Left renal cortex interstitium (tissue), 4 donors: ENCODE data around the gene ADORA1. TPM values are rescaled to one million over a fixed set of nuclear protein-coding genes. Genes with fewer than 3 reads are reported as not detected.

Source experiments
- DNase-seq, 4 donors: peaks; one replicate each; pipeline ENCODE4 v3.0.0-alpha.2; 2013; ENCODE audit warnings: low read depth in 4 of 4, low spot score in 2 of 4, missing footprints in 1 of 4
- polyA plus RNA-seq, 4 donors: library from polyadenylated mRNA; unstranded; fragments of 120-200 nt; gene quantifications; one replicate each; pipeline ENCODE4 v1.2.1, GENCODE V29; 2013; ENCODE audit not compliant: insufficient read length in 4 of 4

Gene ADORA1
- polyA plus RNA-seq, 4 donors = 3.7 to 8.7 (median 5.9) TPM

DNA sequence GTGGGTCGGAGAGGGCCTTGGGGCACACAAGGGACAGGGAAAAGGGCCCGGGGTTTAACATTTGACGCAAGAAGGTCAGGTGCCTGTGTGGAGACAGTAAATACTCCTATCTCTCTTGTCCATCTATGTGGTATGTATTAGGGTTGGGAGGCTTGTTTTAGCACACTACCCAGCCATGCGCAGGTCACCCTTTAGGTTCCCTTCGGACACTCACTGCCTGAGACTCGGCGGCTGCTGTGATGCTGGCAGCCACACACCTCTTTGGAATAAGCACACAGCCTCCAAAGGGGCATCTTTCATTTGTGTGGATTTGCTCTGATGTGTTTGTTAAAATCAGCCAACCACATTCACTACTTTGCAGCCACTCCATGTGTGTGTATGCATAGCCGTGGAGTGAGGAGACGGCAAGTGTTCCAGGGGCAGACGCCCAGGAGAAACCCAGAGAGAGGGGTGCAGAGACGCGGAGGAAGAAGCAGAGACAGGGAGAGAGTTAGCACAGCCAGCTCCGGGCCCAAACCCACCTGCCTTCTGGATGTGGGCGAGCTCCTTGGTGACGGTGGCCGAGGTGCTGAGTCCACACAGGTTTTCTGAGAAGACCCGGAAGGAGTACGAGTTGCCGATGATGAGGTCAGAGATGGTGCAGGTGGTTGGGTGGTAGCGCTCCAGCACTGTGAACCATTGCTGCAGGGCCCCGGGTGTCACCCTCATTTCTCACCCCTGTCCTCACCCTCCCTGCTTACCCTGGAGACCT lies 42.4 kb downstream of the ADORA1 start:
- no peak for DNase-seq

GRCh38 chr1:203170625-203171330 lies 43.3 kb downstream of the ADORA1 start:
- no peak for DNase-seq

- no peak for DNase-seq
These were observed 44.0 kb downstream of the ADORA1 start for GRCh38 chr1:203171341-203172183.

DNA sequence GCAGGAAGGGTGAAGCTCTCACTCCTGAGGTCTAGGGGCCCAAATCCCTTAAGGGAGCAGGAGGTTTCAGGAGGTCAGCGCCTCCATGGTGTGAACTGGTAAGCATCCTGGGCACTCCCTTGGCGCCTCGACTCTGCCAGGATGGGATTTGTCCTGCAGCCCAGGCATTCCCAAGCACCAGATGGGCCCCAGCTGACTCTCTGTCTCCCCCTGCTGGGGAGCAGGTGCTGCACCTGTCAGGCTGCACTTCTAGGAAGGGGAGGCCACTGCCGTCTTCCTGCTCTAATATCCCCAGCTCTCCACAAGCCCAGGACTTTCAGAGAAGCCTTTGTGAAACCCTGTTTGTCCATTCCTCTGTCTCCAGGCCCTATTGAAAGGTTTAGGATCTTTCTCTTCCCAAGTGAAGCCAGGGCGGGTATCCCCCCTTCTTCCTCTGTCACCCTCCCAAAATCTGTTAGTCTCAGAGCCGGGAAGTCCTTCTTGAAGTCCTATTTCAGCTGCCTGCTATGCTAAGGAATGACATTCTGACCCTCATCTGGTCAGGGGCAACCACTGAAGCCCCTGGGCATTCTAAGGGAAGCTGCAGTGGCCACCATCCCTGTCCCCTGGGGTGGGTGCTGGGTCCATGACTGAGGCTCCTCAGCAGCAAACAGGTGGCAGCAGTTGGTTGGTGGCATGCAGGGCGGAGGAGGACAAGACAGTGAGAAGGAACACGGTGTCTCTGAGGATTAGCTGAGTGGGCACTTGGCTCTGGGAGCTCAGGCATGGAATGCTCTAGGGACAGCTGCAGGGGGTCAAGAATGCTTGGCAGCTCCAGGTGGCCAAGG lies 44.9 kb downstream of the ADORA1 start:
- no peak for DNase-seq

GRCh38 chr1:203173011-203173555 lies 45.6 kb downstream of the ADORA1 start:
- no peak for DNase-seq

GRCh38 chr1:203173566-203173965 lies 46.0 kb downstream of the ADORA1 start:
- DNase-seq = no peak

- DNase-seq = no peak
These were observed 46.9 kb downstream of the ADORA1 start for GRCh38 chr1:203174324-203174985.

GRCh38 chr1:203175237-203175826 lies 47.8 kb downstream of the ADORA1 start, which contains the start of gene MYBPH:
TSS of gene MYBPH (minus strand) at chr1:203175826. CDS start at chr1:203175755, 71 bp downstream.
- DNase-seq = no peak

DNA sequence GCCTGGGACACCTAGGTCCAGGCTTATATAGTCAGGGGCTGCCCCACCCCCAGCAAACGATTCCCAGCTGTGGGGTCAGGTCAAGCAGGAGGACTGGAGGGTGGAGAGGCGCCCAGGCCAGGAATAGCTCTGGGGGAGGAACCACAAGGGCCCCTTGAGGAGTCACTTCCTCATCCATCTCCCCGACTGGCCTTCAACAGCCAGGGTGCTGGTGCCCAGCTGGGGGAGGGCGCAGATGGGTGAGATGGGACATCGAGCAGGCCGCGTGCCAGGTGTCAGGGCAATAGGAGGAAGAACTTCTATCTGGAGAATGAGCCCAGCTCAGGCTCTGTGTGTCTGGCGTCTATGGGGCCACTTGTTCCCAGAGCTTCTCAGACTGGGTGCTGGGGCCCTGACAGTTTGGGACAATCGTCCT lies 48.3 kb downstream of the ADORA1 start:
- no peak for DNase-seq

DNA sequence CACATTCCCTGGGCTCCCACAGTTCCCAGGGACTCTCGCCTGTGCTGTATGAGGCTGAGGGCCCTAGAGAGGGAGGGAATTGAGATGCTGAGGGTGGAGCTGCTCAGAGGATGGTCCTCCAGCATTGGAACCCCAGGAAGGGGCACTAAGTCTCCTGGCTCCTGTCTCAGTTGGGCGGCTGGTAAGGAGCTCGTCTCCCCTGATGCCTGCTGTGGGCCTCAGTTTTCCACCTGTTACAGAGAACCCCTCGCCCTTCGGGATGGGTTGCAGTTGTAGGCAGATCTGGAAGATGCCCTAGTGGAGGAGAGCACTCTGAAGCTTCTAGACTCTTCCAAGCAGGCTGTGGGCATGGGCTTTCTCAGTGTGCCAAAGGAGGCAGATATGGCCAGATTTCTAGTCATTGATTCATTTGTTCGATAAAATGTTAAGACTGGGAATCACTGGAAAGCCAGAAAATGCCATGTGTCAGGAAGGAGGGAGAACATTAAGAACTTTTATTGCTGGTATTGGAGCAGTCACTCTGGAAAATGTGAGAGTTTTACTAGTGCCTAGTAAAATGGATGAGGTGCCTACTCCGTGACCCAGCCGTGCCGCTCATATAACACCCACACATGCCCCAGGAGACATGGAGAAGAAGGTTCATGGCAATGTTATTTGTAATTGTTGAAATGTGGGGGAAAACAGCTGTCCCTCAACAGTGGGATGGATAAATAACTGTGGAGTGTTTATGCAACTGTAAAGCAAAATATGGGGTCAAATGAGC lies 48.9 kb downstream of the ADORA1 start:
- no peak for DNase-seq

- no peak for DNase-seq
These were observed 49.5 kb downstream of the ADORA1 start for GRCh38 chr1:203177036-203177405.

DNA sequence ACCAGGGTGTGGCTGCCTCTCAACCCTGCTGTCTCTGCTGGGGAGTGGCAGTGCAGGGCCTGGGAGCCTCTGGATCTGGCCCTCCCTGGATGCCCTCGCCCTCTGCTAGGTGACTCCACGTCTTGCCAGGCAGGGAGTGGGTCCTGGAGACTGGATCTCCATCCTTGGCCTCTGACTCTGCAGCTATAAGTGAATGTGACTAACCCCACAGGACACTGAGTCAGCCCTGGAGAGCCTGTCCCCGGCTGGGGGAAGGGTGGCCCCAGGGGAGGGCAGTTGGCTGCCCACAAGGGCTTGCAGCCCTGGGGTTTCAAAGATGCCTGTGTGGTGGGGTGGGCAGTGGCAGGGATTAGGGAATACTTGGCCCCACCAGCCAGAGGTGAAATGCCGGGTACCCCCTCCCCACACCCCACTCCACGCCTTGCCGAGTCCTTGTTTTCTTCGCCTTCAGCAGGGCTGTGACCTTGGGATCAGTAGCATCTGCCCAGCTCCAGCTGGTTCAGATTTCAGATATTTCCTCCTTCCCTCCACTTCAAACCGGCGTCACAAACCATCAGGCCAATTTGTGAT lies 50.0 kb downstream of the ADORA1 start:
- DNase-seq = no peak

- no peak for DNase-seq
These were observed 50.6 kb downstream of the ADORA1 start for GRCh38 chr1:203178083-203178482.

DNA sequence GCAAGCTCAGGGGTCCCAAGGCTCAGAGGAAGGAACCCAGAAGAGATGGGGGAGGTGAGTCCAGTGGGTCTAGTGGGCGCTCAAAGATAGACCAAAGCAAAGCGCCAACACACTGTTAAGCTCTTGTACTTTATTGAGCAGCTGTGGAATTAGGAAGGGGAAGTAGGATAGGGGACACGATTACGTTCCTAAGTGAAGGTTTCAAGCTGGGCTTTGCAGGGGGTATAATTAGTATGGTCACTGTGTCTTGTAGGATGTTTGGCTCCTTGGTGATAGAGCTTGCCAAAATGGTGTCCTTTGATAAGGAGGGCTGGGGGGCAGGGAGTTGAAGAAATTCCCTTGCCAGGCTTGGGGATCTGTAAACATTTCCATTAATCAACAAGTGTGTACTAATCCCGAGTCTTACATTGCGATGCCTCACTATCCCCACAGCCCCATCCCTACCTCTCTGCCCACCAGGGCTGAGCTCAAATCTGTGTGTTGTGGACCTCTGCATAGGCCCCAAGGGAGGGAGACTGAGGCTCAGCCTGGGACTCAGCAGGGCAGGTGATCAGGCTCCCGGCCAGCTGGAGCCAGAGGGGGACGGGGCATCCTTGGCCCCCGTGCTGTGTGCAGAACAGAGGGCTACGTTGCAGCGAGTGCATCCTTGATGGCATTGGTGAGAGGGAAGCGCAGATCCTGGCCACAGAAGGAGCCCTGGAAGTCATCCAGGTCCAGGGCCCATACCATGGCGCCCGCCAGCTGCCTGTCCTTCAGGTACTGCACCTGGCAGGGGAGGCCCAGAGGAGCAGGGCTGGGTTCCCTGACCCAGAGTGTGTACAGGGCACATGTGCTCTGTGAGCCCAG lies 51.5 kb downstream of the ADORA1 start:
- DNase-seq = no peak

- DNase-seq = no peak
These were observed 52.1 kb downstream of the ADORA1 start for GRCh38 chr1:203179667-203180005.

DNA sequence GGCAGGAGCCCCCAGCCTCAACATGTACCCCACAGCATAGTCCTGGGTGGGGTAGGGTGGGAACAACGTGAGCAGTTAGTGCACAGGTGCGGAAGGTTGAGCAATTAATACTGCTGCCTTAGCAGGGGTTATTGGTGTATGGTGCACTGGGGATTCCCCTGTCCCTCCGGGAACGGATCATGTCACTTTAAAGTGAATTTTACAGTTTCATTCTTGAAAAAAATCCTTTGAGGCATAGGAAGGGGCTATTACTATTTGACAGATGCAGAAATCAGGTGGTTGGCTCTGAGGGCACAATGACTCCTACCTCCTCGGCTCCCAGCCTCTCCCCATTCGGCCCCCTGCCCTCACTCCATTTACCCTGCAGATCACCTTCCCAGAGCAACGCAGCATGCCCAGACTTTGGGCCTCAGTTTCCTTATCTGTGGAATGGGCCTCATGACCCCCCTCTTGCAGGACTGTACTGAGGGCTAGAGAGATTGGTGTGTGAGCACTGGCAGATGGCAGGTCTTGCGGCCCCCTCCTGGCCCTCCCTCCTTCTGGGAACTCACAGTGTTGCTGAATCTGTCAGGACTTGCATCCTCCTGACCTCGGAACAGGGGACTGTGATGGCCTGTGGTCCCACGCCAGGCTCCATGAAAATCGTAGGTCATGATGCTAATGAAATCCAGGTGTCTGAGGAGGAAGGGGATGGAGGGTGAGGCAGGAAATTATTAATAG lies 53.2 kb downstream of the ADORA1 start:
- DNase-seq = no peak
